NB4 (cell line): ENCODE results near the gene ZMYND8.
A peak's percentile ranks its signal among the peaks of the same experiment; 100 is the strongest.

ENCODE experiments used
- DNase-seq: peaks from one replicate; pipeline ENCODE4 v3.0.0; 2010; ENCODE audit warnings: low read depth
- H3K4me3 ChIP-seq: one replicate; pipeline ENCODE4 v1.5.1; 2011; ENCODE audit warnings: mild to moderate bottlenecking, low read depth, low read length, moderate library complexity
- MYC ChIP-seq: IDR thresholded peaks from 2 replicates; pipeline ENCODE4 v1.6.1; 2011; ENCODE audit warnings: low read depth, low read length
- POLR2A ChIP-seq: IDR thresholded peaks from 2 replicates; pipeline ENCODE4 v1.6.1; 2011; ENCODE audit warnings: mild to moderate bottlenecking; ENCODE audit not compliant: insufficient read length; ENCODE audit errors: extremely low read depth
- TF ChIP-seq, protein P1 (sequence below): IDR thresholded peaks from one replicate; pipeline ENCODE4 v1.5.1; 2012; ENCODE audit warnings: low read depth, low read length
- TF ChIP-seq, protein P2 (sequence below): IDR thresholded peaks from 2 replicates; pipeline ENCODE4 v1.6.1; 2011; ENCODE audit warnings: low read depth, low read length

ZMYND8 gene

DNA sequence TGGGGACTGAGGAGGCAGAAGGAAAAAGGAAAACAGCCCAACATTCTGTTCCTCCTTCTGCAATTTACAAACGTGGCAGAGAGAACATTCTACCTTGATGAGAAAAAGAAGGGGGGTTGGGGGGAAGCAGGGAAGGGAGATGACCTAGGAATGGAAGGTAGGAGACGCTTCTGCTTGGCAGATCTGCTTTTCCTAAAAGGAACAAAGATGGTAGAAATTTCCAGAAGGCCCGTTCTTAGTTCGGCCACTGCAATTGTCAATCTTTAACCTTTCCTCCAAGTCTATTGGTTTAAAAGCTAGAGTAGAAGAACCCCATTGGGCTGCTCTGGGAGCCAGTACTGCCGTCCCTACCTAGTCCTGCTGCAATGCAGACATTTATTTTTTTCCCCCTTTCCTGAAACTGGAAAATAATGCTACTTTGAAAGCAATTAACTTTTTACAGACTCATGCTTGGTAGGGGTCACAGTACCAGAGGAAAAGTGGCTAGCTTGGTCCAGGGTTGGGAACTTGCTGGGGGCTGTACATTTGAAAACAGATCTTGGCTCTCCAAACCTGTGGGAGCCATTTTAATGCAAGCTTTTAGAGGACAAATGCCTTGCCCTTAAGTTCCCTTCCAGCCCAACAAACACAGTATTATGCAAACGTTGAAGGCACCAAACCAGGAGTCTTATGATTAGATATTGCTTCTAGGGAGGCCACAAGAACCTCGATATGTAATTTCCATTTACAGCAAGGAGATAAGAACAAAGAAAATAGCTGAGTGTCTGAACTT lies 2.6 kb downstream of the ZMYND8 start:
- DNase-seq = peak; percentile 62
- H3K4me3 ChIP-seq = peak overlapping the region; percentile 92
- TF ChIP-seq, protein P1, sequence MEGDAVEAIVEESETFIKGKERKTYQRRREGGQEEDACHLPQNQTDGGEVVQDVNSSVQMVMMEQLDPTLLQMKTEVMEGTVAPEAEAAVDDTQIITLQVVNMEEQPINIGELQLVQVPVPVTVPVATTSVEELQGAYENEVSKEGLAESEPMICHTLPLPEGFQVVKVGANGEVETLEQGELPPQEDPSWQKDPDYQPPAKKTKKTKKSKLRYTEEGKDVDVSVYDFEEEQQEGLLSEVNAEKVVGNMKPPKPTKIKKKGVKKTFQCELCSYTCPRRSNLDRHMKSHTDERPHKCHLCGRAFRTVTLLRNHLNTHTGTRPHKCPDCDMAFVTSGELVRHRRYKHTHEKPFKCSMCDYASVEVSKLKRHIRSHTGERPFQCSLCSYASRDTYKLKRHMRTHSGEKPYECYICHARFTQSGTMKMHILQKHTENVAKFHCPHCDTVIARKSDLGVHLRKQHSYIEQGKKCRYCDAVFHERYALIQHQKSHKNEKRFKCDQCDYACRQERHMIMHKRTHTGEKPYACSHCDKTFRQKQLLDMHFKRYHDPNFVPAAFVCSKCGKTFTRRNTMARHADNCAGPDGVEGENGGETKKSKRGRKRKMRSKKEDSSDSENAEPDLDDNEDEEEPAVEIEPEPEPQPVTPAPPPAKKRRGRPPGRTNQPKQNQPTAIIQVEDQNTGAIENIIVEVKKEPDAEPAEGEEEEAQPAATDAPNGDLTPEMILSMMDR = no peak
- TF ChIP-seq, protein P2, sequence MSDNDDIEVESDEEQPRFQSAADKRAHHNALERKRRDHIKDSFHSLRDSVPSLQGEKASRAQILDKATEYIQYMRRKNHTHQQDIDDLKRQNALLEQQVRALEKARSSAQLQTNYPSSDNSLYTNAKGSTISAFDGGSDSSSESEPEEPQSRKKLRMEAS = no peak
- TF ChIP-seq POLR2A = no peak
- TF ChIP-seq MYC = no peak

DNA sequence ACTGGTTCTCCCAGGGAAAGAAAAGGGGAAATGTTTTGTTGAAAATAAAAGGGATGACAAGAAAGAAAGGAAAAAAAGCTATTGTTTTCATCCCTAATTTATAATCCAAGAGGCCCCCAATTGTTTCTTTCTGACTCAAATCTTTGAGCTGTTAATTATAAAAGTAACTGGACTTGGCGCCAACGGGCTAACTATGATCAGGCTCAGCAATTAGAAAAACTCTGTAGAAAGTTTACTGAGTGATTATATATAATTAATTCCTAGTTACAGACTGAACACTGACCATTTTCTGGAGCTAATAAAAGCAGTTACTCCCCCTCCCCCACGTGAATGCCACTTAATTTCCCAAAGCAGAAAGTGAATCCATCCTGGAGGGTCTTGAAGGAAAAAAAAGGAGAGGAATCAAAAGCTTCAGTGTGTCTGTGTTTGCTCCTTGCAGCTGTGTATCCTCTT lies 3.2 kb downstream of the ZMYND8 start:
- DNase-seq = no peak

DNA sequence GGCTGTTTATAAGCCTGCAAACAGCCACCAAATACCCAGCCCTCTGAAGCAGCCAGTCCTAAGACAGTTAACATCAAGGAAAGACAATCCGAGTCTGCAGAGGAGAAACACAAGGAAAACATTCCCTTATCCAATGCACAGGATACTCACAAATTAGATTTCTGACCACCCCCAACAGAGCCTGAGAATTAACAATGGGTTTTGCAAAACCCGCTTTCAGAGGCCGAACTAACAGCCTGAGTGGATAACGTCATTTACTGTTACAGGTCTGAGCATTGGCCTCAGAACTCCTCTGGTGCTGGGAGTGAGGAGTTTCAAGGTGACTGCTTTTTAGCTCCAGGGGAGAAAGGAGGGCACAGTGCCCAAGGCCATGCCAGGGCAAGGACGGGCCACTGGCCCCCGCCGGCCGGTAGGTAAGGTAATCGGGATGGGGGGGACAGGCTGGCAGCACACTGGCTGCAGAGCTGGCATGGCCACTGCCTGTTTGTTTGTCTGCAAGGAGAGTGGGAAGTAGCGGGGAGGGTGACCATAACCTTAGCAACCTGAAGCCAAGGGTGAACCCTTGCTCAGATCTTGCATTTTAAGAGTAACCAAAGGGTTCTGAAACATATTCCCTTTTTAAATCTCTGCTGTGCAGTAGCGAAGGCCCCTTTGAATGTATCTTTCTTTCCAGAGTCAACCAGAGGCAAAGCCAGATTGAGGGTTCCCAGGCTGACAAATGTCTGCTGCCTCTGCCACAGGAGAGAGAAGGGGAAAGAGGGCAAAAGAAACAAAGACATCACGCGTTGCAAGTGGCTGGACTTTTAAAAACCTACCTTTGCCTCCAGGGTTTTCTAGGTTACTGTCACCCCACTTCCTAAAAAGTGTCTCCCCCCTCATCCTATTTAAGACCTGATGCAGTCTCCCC lies 3.9 kb downstream of the ZMYND8 start:
- H3K4me3 ChIP-seq = peak overlapping the region; percentile 92
- TF ChIP-seq, protein P2 = no peak
- TF ChIP-seq MYC (no peak), POLR2A (no peak)
- TF ChIP-seq, protein P1 = no peak
- no peak for DNase-seq

More for the DNA sequence above, 3.2 kb downstream of the ZMYND8 start:
- H3K4me3 ChIP-seq = peak overlapping the region; percentile 92
- TF ChIP-seq, protein P1 = no peak
- TF ChIP-seq POLR2A (no peak), MYC (no peak)
- TF ChIP-seq, protein P2 = no peak

DNA sequence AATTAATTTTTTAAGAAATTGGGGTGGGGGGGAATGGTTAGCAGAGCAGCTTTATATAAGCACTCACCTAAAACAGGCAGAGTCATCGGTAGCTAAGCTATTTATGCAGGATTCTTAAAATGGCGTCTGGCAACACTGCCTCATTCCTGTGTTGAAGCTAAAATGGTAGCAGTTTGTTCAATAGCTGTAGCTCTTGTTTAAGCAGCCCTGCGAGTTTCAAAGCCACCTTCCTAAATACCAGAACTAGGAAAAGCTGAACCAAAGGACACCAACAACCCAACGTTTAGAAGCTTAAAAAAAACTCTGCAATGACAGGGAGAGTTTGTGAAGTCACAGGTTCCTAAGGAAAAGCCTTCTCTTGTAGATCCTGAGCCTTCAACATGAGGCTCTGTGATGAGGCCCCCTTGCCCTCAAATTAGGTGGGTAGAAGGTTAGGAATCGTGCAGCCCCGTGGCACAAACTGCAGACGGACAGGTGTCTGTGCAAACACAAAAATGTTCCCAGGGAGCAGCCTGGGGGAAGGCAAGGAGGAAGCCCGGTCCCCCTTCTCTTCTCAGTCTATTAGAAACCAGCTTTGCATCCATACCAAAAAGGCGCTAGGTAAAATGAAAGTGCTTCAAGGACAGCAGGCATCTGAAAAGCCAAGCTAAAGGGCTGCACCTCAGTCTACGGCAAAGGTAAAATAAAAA lies 4.7 kb downstream of the ZMYND8 start:
- TF ChIP-seq MYC = no peak
- no peak for TF ChIP-seq POLR2A
- TF ChIP-seq, protein P1 = no peak
- TF ChIP-seq, protein P2 = no peak
- H3K4me3 ChIP-seq = peak overlapping the region; percentile 92
- DNase-seq = peak; percentile 38
